ENCODE data around the gene GABRR3. TPM values are rescaled to one million over a fixed set of nuclear protein-coding genes. Genes with fewer than 3 reads are reported as not detected.

GABRR3 gene
- total RNA-seq, 1 experiment from 2014 or later, result not detected

DNA sequence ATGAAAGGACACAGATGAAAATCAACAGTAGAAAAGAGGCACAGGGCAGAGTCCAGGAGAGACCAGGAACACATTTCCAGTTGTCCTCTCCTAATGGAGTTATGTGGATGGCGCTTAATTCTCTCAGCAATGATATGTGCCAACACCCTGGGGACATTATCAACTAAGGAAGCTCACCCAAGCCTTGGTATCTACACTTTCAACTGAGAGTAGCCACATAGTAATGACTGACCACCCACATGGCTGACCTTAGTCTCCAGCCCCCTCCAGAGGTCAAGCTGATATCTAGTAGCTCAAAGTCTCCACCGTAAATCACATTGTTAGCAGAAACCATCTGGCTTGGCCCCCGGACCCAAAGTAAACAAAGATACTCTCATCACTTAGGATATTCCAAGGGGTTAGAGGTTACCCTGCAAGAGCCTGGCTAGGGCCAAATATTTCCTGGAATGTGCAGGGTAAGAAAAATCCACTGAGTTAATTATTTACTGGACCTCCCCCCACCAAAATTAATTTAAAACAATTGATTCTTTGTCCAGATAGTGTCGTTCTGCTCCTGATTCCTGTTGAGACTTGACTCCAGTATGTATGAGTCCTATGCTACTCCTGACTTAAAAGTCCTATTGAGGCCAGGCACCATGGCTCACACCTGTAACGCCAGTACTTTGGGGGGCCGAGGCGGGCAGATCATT is 24.8 kb downstream of the GABRR3 start:
- H3K4me1 Mint-ChIP-seq (ENCODE audit: low read depth, unreplicated experiment), result peaks cover 23% of the 10 kb centered on the region
- H3K27me3 Mint-ChIP-seq (ENCODE audit: unreplicated experiment), result no peaks in the 10 kb centered on the region
- H3K36me3 Mint-ChIP-seq (ENCODE audit: insufficient read depth, unreplicated experiment), result peaks cover 6% of the 10 kb centered on the region
- TF ChIP-seq, protein P1, sequence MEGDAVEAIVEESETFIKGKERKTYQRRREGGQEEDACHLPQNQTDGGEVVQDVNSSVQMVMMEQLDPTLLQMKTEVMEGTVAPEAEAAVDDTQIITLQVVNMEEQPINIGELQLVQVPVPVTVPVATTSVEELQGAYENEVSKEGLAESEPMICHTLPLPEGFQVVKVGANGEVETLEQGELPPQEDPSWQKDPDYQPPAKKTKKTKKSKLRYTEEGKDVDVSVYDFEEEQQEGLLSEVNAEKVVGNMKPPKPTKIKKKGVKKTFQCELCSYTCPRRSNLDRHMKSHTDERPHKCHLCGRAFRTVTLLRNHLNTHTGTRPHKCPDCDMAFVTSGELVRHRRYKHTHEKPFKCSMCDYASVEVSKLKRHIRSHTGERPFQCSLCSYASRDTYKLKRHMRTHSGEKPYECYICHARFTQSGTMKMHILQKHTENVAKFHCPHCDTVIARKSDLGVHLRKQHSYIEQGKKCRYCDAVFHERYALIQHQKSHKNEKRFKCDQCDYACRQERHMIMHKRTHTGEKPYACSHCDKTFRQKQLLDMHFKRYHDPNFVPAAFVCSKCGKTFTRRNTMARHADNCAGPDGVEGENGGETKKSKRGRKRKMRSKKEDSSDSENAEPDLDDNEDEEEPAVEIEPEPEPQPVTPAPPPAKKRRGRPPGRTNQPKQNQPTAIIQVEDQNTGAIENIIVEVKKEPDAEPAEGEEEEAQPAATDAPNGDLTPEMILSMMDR (IDR thresholded peaks at IDR 0.05; ENCODE audit: unreplicated experiment), result no peak
- no peak overlapping the region for H3K27ac Mint-ChIP-seq (ENCODE audit: unreplicated experiment)
- BruUV-seq (replicated peaks), result no TSS peak
- intact Hi-C loops (cut with micrococcal nuclease; ENCODE audit: unreplicated experiment), result no loop called here
- H3K4me3 Mint-ChIP-seq (ENCODE audit: low read depth, unreplicated experiment), result no peak overlapping the region
- CTCF ChIA-PET, result no interaction called here
- no peaks in the 10 kb centered on the region for H3K9me3 Mint-ChIP-seq (ENCODE audit: low read depth, unreplicated experiment)
- no peak for DNase-seq

GRCh38 chr3:98008855-98009254 is 26.3 kb downstream of the GABRR3 start:
- intact Hi-C loops (cut with micrococcal nuclease; ENCODE audit: unreplicated experiment), result no loop called here
- Mint-ChIP-seq H3K4me1 (ENCODE audit: low read depth, unreplicated experiment) (peaks cover 19% of the 10 kb centered on the region), H3K9me3 (ENCODE audit: low read depth, unreplicated experiment) (no peaks in the 10 kb centered on the region), H3K4me3 (ENCODE audit: low read depth, unreplicated experiment) (no peak overlapping the region), H3K36me3 (ENCODE audit: insufficient read depth, unreplicated experiment) (peaks cover 6% of the 10 kb centered on the region), H3K27ac (ENCODE audit: unreplicated experiment) (no peak overlapping the region), H3K27me3 (ENCODE audit: unreplicated experiment) (no peaks in the 10 kb centered on the region)
- no TSS peak for BruUV-seq (replicated peaks)
- TF ChIP-seq, protein P1 (IDR thresholded peaks at IDR 0.05; ENCODE audit: unreplicated experiment), result no peak
- CTCF ChIA-PET, result no interaction called here
- DNase-seq, result no peak

GRCh38 chr3:98005438-98005837 is 29.7 kb downstream of the GABRR3 start:
- Mint-ChIP-seq H3K27me3 (ENCODE audit: unreplicated experiment) (no peaks in the 10 kb centered on the region), H3K36me3 (ENCODE audit: insufficient read depth, unreplicated experiment) (no peaks in the 10 kb centered on the region), H3K27ac (ENCODE audit: unreplicated experiment) (no peak overlapping the region), H3K4me3 (ENCODE audit: low read depth, unreplicated experiment) (no peak overlapping the region), H3K4me1 (ENCODE audit: low read depth, unreplicated experiment) (peaks cover 9% of the 10 kb centered on the region), H3K9me3 (ENCODE audit: low read depth, unreplicated experiment) (no peaks in the 10 kb centered on the region)
- intact Hi-C loops (cut with micrococcal nuclease; ENCODE audit: unreplicated experiment), result no loop called here
- TF ChIP-seq, protein P1 (IDR thresholded peaks at IDR 0.05; ENCODE audit: unreplicated experiment), result no peak
- no peak for DNase-seq
- BruUV-seq (replicated peaks), result no TSS peak
- CTCF ChIA-PET, result no interaction called here

- Mint-ChIP-seq H3K4me1 (ENCODE audit: low read depth, unreplicated experiment) (peaks cover 9% of the 10 kb centered on the region), H3K36me3 (ENCODE audit: insufficient read depth, unreplicated experiment) (no peaks in the 10 kb centered on the region), H3K27ac (ENCODE audit: unreplicated experiment) (no peak overlapping the region), H3K4me3 (ENCODE audit: low read depth, unreplicated experiment) (no peak overlapping the region), H3K9me3 (ENCODE audit: low read depth, unreplicated experiment) (no peaks in the 10 kb centered on the region), H3K27me3 (ENCODE audit: unreplicated experiment) (no peaks in the 10 kb centered on the region)
- BruUV-seq (replicated peaks), result no TSS peak
- TF ChIP-seq, protein P1 (IDR thresholded peaks at IDR 0.05; ENCODE audit: unreplicated experiment), result no peak
- CTCF ChIA-PET, result no interaction called here
- intact Hi-C loops (cut with micrococcal nuclease; ENCODE audit: unreplicated experiment), result no loop called here
- DNase-seq, result no peak
Observed at GRCh38 chr3:98004721-98005120, 30.4 kb downstream of the GABRR3 start.

Measured in Calu3 (cell line).